Neural cell (in vitro differentiated cells): Measurements from ENCODE around the gene CTSH.

Source experiments
- EP300 ChIP-seq: fragments of 450-650 bp; conservative IDR thresholded peaks from 2 replicates; pipeline ENCODE4 v1.6.1; 2014; ENCODE audit warnings: antibody characterized with exemption, mild to moderate bottlenecking, moderate library complexity; ENCODE audit not compliant: poor library complexity, severe bottlenecking
- POLR2AphosphoS5 ChIP-seq: IDR thresholded peaks from 2 replicates; pipeline ENCODE4 v1.6.1; 2012
- RAD21 ChIP-seq: fragments of 450-650 bp; conservative IDR thresholded peaks from 2 replicates; pipeline ENCODE4 v1.6.1; 2014; ENCODE audit warnings: antibody characterized with exemption, mild to moderate bottlenecking, moderate library complexity
- SMC3 ChIP-seq: fragments of 450-650 bp; conservative IDR thresholded peaks from 2 replicates; pipeline ENCODE4 v1.6.1; 2014; ENCODE audit warnings: antibody characterized with exemption, mild to moderate bottlenecking, moderate library complexity; ENCODE audit not compliant: poor library complexity
- TAF1 ChIP-seq: IDR thresholded peaks from 2 replicates; pipeline ENCODE4 v1.6.1; 2012; ENCODE audit warnings: low read depth
- TF ChIP-seq, protein P1 (sequence below): fragments of 450-650 bp; IDR thresholded peaks from 2 replicates; pipeline ENCODE4 v1.5.1; 2014; ENCODE audit warnings: antibody characterized with exemption, mild to moderate bottlenecking, moderate library complexity; ENCODE audit not compliant: poor library complexity, severe bottlenecking

- TF ChIP-seq, protein P1, sequence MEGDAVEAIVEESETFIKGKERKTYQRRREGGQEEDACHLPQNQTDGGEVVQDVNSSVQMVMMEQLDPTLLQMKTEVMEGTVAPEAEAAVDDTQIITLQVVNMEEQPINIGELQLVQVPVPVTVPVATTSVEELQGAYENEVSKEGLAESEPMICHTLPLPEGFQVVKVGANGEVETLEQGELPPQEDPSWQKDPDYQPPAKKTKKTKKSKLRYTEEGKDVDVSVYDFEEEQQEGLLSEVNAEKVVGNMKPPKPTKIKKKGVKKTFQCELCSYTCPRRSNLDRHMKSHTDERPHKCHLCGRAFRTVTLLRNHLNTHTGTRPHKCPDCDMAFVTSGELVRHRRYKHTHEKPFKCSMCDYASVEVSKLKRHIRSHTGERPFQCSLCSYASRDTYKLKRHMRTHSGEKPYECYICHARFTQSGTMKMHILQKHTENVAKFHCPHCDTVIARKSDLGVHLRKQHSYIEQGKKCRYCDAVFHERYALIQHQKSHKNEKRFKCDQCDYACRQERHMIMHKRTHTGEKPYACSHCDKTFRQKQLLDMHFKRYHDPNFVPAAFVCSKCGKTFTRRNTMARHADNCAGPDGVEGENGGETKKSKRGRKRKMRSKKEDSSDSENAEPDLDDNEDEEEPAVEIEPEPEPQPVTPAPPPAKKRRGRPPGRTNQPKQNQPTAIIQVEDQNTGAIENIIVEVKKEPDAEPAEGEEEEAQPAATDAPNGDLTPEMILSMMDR = no peak
- TF ChIP-seq POLR2AphosphoS5 (no peak), SMC3 (no peak), EP300 (no peak), RAD21 (no peak), TAF1 (no peak)
Observed at GRCh38 chr15:78993257-78993930, 48.5 kb upstream of the CTSH start.
